Gastroesophageal sphincter (tissue), 3 donors: ENCODE data around the gene UBXN2A.

Source experiments
- EP300 ChIP-seq: sonication (generic); formaldehyde crosslinking; IDR thresholded peaks from one replicate; pipeline ENCODE4 v1.6.1; 2017; ENCODE audit warnings: antibody characterized with exemption, mild to moderate bottlenecking
- POLR2AphosphoS5 ChIP-seq: sonication (generic); formaldehyde crosslinking; IDR thresholded peaks from one replicate; pipeline ENCODE4 v1.6.1; 2017; ENCODE audit warnings: antibody characterized with exemption
- TF ChIP-seq, protein P1 (sequence below), 4 experiments: fragments of 200-600 bp in 2 of 4; fragments of 450-650 bp in 2 of 4; sonication (generic) in 1 of 4; IDR thresholded peaks; one replicate each; pipeline ENCODE4 v1.5.1; 2017 to 2019; ENCODE audit warnings: antibody characterized with exemption in 4 of 4, mild to moderate bottlenecking in 2 of 4, moderate library complexity in 2 of 4

DNA sequence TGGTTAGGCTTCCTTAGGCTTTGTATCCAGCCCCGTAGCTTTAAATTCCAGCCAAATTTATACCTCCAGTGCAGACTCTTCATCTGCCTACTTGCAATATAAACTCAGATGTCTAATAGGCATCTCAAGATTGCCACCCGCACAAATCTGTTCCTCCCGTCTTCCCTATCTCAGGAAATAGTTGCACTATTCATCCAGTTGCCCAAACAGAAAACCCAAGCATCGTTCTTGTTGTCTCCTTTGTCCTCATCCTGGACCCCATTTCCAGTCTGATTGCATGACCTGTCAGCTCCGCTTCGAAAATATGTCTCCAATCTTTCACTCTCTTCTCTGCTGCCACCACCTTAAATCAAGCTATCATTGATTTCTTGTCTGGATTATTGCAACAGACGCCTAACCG is 111.6 kb downstream of the UBXN2A start:
- TF ChIP-seq, protein P1, sequence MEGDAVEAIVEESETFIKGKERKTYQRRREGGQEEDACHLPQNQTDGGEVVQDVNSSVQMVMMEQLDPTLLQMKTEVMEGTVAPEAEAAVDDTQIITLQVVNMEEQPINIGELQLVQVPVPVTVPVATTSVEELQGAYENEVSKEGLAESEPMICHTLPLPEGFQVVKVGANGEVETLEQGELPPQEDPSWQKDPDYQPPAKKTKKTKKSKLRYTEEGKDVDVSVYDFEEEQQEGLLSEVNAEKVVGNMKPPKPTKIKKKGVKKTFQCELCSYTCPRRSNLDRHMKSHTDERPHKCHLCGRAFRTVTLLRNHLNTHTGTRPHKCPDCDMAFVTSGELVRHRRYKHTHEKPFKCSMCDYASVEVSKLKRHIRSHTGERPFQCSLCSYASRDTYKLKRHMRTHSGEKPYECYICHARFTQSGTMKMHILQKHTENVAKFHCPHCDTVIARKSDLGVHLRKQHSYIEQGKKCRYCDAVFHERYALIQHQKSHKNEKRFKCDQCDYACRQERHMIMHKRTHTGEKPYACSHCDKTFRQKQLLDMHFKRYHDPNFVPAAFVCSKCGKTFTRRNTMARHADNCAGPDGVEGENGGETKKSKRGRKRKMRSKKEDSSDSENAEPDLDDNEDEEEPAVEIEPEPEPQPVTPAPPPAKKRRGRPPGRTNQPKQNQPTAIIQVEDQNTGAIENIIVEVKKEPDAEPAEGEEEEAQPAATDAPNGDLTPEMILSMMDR (IDR thresholded peaks at IDR 0.05), result no peak
- TF ChIP-seq EP300 (no peak), POLR2AphosphoS5 (no peak)
